ENCODE measurements around the gene JPH2.

JPH2 gene

DNA sequence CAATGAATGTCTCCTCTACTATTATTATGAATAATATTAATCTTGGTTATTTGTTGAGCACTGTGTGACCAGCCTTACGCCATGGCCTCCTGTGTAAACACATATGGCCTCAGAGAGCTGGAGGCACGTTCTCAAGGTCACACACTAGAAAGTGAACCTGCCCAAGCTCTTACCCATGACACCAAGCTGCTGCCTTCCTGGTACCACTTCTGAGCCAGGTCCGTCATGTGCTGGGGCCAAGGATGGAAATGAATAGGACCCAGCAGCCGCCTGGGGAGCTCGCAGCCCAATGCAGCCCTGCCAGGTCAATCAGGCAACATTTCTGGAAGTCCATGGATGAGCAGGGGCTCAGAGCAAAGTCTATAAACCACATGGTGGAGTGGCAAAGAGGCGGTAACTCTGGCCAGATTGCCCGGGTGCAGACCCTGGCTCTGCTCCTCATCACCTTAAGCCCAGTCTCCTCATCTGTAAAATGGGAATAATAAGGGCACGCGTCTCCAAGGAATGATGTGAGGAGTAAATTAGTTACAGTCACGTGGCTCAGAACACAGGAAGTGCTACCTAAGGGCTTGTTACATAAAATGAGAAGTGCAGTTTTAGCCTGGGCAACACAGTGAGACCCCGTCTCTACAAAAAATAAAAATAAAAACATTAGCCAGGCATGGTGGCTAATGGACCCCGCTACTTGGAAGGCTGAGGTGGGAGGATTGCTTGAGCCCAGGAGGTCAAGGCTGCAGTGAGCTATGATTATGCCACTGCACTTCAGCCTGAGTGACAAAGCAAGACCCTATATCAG lies 61.5 kb downstream of the JPH2 start:
- DNase-seq (ENCODE audit: low spot score): no peak

DNA sequence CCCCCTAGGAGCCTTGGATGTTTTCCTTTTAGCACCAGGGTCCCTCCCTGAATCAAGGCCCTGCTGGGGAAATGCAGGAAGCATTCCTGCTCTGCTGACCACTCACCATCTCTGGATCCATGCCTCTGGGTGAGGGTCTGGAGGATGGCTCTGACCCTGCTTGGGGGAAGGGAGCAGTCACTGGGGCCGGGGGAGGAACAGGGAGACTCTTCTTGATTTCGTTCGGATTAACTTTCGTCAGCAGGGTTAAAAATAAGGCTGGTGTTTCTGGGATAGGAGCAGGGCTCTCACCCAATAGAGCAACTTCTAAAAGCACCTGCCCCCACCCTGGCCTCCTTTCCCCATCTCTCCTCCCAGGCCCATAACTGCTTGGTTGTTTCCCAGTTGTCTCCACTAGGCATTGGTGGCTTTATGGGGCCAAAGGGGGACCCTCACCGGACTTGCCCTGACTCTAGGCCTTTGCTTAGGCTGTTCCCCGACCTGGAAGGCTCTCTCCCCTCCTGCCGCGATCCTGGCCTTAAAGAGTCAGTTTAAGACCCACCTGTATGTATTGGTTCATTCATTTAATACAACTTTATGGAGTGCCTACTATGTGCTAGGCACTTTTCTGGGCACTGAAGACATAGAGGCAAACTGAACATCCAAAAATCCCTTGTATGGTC lies 63.0 kb downstream of the JPH2 start:
- no peak for DNase-seq (ENCODE audit: low spot score)

DNA sequence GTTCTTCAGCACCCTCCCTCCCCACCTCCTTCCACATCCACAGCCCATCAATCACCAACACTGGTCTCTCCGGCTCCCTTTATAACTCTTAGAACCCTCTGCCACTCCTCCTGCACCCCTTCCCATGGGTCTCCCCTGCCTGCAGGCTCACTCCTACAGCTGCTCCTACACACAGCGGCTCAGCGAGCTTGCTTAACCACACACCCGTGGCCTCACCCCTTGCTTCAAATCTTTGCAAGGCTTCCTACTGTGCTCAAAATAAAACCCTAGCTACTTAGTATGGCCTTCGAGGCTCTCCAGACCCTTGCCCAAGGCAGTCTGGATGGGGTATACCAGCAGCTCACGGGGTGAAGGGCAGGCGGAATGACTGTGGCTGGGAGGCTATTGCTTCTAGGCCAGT lies 63.7 kb downstream of the JPH2 start:
- DNase-seq (ENCODE audit: low spot score): no peak

DNA sequence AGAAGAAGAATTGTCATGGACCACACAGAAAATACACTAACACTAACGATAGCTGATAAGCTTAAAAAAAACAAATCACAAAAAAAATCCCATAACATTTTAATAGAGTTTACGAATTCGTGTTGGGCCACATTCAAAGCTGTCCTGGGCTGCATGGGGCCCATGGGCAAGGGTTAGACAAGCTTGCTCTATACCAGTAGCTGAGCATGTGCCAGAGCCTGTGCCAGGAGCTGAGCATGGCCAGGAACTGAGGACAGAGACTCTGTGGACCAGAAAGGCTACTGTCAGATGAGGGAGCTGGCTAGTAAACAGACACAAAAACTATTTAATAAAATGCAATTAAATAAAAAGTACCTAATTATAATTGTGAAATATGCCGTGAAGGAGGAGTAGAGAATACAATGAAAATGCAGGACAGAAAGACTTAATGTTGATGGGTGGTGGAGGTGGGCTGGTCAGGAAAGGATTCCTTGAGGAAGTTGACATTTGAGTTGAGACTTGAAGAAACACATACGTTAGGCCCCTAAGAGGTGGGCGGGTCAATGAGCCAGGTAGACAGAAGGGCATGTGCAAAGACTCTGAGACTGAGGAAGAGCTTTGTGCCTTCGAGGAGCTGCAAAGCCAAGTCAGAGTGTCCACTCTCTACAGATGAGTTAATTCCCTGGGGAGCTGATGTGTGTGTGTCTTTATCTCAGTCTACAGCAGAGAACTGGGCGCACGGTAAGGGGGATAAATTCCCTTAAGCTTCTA lies 66.1 kb downstream of the JPH2 start:
- no peak for DNase-seq (ENCODE audit: low spot score)

DNA sequence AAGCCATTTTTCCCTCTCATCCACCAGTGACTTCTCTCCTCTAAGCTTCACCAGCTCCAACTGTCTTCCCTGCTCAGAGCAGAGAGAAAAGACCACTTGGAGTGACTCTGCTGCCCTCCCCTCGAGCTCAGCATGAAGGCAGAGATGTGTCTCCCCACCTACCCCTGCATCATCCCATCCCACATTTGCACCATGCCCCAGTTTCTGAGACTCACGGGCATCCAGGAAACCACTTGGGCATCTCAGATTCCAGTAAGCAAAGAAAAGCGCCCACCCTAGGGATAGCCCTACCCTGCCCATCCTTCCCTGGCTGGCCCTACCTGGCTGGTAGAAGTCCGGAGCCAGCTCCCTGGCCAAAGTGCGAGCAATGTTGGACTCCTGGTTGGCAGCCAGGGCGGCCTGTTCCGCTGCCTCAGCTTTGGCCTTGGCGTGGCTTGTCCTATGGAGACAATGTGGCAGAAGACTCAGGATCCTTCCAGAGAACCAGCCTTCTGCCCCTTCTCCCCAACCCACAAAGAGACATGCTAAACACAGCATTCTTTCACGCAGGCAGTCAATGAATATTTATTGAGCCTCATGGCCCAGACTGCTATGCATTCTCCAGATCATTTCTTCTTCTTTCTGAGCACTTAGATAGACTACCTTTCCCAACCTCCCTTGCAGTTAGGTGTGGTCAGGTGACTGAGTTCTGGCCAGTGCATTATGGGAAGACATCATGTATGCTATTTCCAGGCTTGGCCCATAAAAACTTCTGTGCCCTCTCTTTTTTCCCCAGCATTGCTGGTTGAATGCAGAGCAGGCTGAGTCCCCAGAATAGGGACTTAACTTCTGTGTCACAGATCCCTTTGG lies 68.6 kb downstream of the JPH2 start:
- no peak for DNase-seq (ENCODE audit: low spot score)

DNA sequence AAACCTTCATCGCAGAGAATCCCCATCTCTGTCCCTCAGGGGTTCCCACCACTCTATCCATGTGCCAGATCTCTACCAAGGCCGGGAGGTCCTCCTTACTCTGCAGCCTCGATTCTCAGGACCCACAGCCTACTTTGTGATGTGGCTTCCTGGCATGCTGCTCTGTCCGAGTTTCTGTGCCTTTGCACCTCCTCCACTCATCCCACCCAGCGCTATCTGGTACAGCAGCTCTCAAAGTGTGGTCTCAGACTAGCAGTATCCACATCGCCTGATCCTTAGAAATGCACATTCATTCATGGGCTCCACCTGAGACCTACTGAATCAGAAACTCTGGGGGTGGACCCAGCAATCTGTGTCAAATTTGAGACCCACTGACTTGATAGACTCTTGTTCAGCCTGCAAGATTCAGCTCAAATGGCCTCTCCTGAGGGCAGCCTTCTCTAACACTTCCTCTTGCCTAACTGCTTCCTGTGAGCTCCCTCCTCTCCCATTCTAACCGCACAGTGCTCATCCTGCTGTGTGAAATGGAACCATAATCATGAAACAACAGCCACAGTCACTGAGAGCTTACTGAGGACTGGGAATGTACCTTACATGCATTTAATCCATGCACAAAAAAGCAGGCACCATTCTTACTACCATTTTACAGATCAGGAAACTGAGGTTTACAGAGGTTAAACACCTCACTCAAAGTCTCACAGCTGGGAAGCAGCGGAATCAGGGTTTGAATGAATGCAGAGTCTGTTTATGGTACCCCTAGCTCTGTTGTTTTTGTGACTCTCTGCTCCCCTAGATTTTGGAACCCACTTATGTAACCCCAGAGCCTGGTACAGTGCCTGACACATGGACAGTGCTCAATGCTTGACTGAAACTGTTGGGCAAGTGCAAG lies 69.4 kb downstream of the JPH2 start:
- DNase-seq (ENCODE audit: low spot score): no peak

DNA sequence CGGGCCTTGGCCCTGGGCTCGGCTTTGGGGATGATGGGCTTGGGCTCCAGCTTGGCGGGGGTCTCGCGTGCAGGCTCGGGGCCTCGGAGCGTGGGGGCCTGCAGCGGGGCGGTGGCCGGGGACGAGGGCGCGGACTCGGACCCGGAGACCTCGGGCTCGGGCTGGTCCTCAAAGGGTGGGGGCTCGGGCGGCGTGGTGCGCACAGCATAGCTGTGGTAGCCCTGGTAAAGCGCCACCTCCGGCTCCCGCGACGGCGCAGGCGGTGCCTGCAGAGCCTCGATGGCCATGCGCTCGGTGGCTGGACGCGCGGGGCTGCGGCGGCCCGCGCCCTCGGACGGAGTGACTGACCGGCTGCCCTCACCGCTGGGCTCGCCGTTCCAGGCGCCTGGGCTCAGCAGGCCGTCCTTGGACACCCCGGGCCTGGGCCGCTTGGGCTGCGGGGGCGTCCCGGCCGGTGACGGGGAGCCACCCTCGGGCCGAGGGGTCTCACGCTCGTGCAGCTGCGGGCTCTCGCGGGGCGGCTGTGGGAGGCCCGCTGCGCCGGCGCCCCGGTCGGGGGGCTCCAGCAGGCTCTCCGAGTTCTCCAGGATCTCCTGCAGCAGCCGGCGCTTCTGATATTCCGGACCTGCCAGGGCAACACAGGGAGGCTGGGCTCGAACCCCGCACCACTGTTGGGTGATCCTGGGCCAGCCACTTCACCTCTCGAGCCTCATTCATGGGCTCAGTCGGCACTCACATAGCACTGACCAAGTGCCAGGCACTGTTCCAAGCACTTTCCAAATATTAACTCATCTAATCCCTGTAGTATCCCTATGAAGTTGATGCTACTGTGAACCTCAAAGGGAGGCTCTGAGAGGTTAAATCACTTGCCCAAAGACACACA lies 71.0 kb downstream of the JPH2 start:
- DNase-seq (ENCODE audit: low spot score): no peak

DNA sequence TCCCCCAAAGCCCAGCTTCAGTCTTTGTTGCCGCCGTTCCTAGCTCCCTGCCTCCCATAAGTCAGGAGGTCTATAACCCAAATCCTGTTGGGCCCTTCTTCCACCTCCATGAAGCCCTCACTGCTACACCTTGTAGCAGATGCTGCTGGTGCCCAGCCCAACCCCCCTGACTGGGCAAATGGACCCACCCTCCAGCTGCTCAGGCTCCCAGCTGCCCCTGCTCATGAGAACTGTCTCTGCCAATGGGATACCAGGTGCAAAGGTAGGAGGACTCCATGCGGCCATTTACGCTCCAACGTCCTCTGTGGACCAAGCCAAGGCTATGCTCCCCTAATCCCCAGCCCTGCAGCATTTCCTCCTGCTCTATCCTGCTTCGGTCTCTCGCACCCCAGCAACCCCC lies 71.8 kb downstream of the JPH2 start:
- no peak for DNase-seq (ENCODE audit: low spot score)

DNA sequence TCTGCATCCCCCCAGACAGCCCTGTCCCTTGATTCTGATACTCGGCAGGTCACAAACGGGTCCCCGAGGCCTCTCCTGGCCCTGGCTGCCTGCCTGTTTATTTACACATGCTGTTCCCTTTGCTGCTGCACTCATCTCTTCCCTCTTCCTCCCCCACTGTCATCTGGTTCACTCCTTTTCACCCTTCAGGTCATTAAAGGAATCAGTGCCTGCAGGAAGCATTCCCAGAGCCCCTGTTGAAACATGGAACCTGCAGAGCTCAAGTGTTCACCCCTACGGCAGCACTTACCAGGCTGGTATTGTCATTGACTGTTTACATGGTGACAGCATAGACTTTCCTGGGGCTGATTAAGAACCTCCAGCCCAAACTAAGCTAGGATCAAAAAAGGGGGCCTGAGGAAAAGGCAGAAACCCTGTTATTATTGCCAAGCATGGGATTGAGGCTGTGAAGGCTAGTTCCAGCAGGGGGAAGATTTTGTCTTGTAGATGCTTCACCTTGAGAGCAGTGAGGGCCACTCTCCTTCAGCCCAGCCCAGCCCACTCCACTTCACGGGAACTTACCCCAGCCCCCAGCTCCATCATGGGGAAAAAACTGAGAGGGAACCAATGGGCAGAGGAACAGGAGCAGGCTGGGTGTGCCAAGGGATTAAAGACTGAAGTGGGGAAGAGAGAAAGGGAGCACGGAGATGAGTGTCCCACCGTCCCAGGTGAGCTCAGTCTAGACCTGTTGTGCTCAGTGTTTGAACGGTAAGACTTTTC lies 73.2 kb downstream of the JPH2 start:
- no peak for DNase-seq (ENCODE audit: low spot score)

DNA sequence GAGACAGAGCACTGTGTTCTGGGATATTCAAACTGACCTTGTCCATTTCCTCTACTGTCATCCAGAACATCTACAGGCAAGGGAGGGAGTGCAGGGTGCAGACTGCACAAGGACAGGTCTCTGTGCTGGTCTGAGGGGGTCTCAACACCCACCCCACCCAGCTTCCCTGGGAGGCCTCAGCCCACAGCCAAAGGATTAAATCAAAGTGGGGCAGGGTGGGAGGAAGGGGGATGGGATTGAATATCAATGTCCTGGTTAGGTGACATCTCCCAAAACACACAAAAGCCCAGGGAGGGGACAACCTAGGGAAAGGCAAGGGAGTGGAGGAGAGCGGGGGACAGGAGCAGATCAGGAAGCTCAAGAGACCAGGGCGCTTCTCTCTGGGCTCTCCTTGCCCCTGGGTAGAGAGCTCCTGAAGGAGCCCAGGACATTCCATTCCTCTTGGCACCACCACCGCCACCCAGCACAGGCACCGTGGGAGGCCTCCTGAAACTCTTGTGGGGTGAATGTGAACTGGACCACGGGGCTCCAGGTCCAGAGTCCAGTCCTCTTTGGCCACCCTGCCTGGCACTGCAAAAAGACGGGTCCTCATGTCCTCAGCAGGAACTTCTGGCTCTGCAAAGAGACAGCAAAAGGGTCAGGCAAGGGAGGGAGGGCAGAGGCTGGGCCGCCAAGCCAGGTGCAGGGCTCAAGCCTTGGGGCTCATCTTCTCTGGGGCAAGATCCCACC lies 73.9 kb downstream of the JPH2 start:
- DNase-seq (ENCODE audit: low spot score): no peak

DNA sequence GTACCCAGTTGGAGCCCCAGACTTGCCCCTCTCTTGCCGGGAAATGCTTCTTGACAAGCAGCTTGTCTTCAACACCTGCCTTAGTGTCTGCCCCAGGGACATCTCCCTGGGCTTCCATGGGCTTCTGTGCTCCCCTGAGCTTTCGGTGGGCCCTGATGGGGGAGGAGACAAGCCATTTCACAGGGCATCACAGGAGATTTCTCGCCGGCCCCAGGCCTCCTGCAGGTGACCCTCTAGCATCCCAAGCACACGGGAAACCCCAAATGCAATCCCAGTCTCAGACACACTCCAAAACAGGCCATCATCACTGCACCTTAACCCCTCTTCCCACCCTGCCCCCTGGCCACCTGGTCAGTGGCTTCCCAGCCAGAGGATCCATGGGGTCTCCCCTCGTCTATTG lies 74.5 kb downstream of the JPH2 start:
- no peak for DNase-seq (ENCODE audit: low spot score)

DNA sequence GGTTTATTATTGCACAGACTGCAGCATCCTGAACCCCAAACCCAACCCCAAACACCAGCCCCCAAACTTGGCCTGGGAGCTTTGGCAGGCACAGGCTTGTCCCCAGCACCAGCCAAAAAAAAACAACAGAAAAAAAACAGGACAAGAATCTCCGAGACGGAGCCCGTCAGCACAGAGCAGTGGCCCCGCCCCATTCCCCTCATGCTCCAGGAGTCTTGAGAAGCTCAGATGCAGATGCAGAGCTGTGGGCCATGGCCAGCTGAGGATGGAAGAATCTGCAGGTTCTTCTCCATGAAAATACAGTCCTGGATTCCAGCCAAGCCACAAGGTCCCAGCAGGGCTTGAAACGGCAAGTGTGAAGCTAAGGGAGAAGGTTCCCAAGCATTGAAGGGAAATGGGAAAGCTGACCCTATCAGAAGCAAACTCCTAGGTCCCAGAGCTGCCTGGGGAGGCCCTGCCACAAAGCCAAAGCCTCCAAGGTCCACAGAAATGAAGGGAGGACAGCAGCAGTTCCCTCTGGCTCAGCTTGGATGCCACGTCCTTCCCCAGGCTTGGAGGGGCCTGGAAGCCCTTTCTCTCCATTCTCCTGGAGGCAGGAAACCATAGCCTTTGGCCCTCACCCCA lies 75.2 kb downstream of the JPH2 start:
- no peak for DNase-seq (ENCODE audit: low spot score)

DNA sequence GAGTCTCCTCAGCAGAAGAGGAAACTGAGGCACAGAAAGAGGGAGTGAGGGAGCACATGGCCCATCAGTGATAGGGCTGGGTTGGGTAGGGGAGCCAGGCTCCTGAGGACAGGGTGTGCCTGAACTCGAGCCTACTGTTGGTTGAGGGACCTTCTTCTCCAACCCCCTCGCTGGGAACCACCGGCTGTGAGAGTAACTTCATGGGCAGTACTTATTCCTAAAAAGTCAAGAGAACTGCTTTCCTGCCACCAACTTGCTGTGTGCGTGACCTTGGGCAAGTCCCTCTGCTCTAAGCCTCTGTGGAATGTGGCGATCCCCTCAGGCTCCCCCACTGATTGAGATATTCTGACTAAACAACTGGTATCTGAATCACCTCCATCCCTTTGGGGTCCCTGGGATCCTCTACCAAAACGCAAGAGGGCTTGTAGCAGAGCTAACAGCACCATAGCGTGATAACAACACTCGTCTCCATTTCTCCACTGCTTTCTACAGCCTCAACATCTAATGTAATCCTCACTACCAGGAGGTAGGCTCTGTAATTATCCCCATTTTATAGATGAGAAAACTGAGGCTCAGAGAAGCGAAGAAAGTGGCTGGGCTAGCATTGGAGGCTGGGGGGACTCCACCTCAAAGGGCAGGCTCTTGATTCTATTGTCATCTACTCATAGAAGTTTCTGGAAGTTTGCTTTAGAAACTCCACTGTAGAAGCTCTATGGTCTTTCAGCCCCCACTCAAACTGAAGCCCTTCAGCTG lies 76.0 kb downstream of the JPH2 start:
- DNase-seq (ENCODE audit: low spot score): no peak

DNA sequence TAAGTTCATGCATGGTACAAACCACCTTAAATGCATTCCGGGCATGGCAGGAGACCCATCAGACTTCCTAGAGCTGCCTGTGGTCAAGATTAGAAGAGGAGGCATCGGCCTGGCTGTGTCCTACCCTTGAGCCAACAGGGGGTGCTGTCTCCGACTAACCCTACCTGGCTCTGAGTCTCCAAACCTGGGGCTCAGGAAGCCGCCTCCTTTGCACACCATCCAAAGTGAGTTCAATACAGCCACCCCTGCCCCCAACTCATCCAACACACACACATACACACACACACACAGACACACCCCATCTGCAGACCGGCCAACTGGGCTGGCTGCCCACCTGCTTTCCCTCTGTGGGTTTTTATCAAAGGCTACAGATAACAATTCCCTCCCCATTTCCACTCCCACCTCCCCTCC lies 77.0 kb downstream of the JPH2 start:
- no peak for DNase-seq (ENCODE audit: low spot score)

DNA sequence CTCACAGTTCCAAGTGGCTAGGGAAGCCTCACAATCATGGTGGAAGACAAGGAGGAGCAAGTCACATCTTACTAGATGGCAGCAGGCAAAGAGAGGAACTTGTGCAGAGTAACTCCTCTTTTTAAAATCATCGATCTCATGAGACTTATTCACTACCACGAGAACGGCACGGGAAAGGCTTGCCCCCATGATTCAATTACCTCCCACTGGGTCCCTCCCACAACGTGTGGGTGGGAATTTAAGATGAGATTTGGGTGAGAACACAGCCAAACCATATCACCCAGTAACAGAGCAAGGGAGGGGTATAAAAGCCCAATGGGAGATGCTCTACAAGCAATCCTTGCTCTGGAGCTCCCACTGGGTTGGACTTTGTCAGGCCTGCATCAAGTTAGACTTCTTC lies 80.4 kb downstream of the JPH2 start:
- no peak for DNase-seq (ENCODE audit: low spot score)

DNA sequence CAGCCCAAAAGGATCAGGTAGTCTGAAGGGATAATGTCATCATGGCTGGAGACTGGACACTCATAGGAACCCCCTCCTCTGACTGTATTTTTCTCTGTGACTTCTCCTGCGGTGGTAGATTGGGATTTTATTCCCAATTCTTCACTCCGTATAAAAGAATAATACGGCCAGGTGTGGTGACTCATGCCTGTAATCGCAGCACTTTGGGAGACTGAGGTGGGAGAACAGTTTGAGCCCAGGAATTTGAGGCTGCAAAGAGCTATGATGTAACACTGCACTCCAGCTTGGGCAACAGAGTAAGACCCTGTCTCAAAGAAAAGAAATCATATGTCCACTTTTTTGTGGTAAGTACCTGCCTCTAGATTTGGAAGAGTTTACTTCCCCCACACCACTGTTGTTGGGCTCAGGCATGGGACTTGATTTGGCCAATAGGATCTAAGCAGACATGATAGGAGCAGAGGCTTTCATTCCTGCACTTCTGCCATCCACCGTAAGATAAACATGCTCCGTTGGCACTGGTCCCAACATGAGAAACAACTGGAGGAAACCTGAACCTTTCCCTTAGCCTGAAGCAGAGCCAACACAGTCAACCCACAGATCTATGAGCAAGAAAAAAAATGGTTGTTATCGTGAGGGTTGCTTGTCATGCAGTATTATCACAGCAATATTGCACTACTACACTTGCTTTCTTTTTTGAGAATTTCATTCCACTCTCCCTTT lies 82.0 kb downstream of the JPH2 start:
- DNase-seq (ENCODE audit: low spot score): no peak

DNA sequence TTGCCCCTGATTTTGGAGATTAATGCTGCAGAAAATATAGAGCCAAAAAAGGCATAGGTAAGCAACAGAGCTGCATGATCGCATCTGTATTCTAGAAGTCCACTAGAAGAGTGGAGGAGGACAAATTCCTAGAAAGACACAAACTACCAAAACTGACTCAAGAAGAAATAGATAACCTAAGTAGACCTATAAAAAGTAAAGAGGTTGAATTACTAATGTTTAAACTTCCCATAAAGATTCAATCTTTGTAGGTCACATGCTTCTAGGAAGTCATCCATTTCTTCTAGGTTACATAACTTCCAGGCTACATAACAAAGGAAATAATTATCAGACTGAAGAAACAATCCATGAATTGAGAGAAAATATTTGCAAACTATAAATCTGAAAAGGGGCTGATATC lies 84.4 kb downstream of the JPH2 start:
- DNase-seq (ENCODE audit: low spot score): no peak

Measured in hematopoietic multipotent progenitor cell treated with erythropoietin and hydrocortisone succinate and interleukin-3 and kit ligand, for 17 days (in vitro differentiated cells).